Upper lobe of left lung (tissue), 6 donors: ENCODE measurements around the gene VTCN1. TPM values are rescaled to one million over a fixed set of nuclear protein-coding genes. Genes with fewer than 3 reads are reported as not detected.
A peak's percentile ranks its signal among the peaks of the same experiment; 100 is the strongest.

Experiments used
- ATAC-seq, 2 donors: fragments of 200-7000 bp; cut with Tn5 transposase; one replicate each; pipeline ENCODE4 v1.9.1; 2022; ENCODE audit warnings: mild to moderate bottlenecking in 2 of 2, moderate library complexity in 2 of 2; ENCODE audit not compliant: low FRiP score in 2 of 2
- DNase-seq, 2 donors: peaks; one replicate each; pipeline ENCODE4 v3.0.0-alpha.2; 2019 to 2020
- H3K27ac ChIP-seq, 4 donors: fragments of 200-600 bp; sonication (generic); one replicate each; pipeline ENCODE4 v1.5.1; 2016 to 2019
- H3K27me3 ChIP-seq, 4 donors: fragments of 200-600 bp; sonication (generic); one replicate each; pipeline ENCODE4 v1.5.1; 2017 to 2019
- H3K36me3 ChIP-seq, 4 donors: fragments of 200-600 bp; sonication (generic); one replicate each; pipeline ENCODE4 v1.5.1; 2016 to 2019
- H3K4me1 ChIP-seq, 4 donors: fragments of 200-600 bp; sonication (generic); one replicate each; pipeline ENCODE4 v1.5.1; 2018 to 2019
- H3K4me3 ChIP-seq, 4 donors: fragments of 200-600 bp; sonication (generic); one replicate each; pipeline ENCODE4 v1.5.1; 2017 to 2019; ENCODE audit warnings: mild to moderate bottlenecking in 2 of 4, moderate library complexity in 1 of 4
- H3K9me3 ChIP-seq, 4 donors: fragments of 200-600 bp; sonication (generic); one replicate each; pipeline ENCODE4 v1.5.1; 2018 to 2019
- CTCF ChIP-seq, 6 experiments: fragments of 450-650 bp in 4 of 6; fragments of 200-600 bp in 2 of 6; sonication (generic) in 2 of 6; IDR thresholded peaks; one replicate each; pipeline ENCODE4 v1.5.1; 2016 to 2019; ENCODE audit warnings: antibody characterized with exemption in 6 of 6
- EP300 ChIP-seq, 4 donors: sonication (generic); formaldehyde crosslinking; IDR thresholded peaks; one replicate each; pipeline ENCODE4 v1.5.1; 2017; ENCODE audit warnings: antibody characterized with exemption in 4 of 4, control low read depth in 2 of 4
- POLR2A ChIP-seq, 4 donors: fragments of 450-650 bp; IDR thresholded peaks; one replicate each; pipeline ENCODE4 v1.5.1; 2016 to 2017; ENCODE audit warnings: antibody characterized with exemption in 4 of 4, mild to moderate bottlenecking in 2 of 4
- POLR2AphosphoS5 ChIP-seq, 2 donors: sonication (generic); formaldehyde crosslinking; IDR thresholded peaks; one replicate each; pipeline ENCODE4 v1.5.1; 2017; ENCODE audit warnings: antibody characterized with exemption in 2 of 2
- WGBS, 2 donors: methylation state at CpG; one replicate each; pipeline ENCODE4 v1.1.5; 2017 to 2018; 5-methylcytosine and 5-hydroxymethylcytosine counted together
- total RNA-seq, 6 donors: library from RNA; depleted of rRNA in 4 of 6; stranded (reverse); fragments of >200 nt in 4 of 6; gene quantifications; one replicate each; pipeline versions ENCODE4 v1.1.0 to v1.2.1, GENCODE V29; 2016 to 2021
- donor health status: DM: no; HTN: no; CAD: no; lungs with moderate emphysema.
- donor health status: DM: no; HTN: yes; CAD: no; lungs with severe emphysema.

VTCN1 gene
- total RNA-seq, 6 donors from 2014 or later = 0.44 to 1.7 (median 1.2) TPM; not detected in 3

GRCh38 chr1:117130526-117130925 lies 80.2 kb downstream of the VTCN1 start:
- Histone ChIP-seq H3K4me3 (no peak overlapping the region), H3K36me3 (no peaks in the 10 kb centered on the region), H3K27me3 (no peaks in the 10 kb centered on the region), H3K27ac (no peak overlapping the region), H3K9me3 (no peaks in the 10 kb centered on the region), H3K4me1 (peaks cover 0 to 17% (median 11%) of the 10 kb centered on the region in 4 donors)
- WGBS, 2 donors = 86 to 91% methylated on average over 4 of the region's 4 CpGs
- ATAC-seq (no peak), DNase-seq (no peak)
- TF ChIP-seq POLR2A (IDR thresholded peaks at IDR 0.05) = no peak
- TF ChIP-seq EP300 (IDR thresholded peaks at IDR 0.05) = no peak
- no peak for TF ChIP-seq CTCF (IDR thresholded peaks at IDR 0.05)
- TF ChIP-seq POLR2AphosphoS5 (IDR thresholded peaks at IDR 0.05) = no peak

GRCh38 chr1:117128323-117129079 lies 82.2 kb downstream of the VTCN1 start:
- no peak overlapping the region for H3K4me3 ChIP-seq
- no peaks in the 10 kb centered on the region for H3K27me3 ChIP-seq
- no peaks in the 10 kb centered on the region for H3K9me3 ChIP-seq
- H3K4me1 ChIP-seq = peaks cover 0 to 17% (median 11%) of the 10 kb centered on the region in 4 donors
- peak in 1 of 2 donors; percentile 57 for ATAC-seq
- no peak for TF ChIP-seq EP300 (IDR thresholded peaks at IDR 0.05)
- peak in 4 of 6 experiments; percentile 14 to 43 (median 28) for TF ChIP-seq CTCF (IDR thresholded peaks at IDR 0.05)
- DNase-seq = no peak
- no peaks in the 10 kb centered on the region for H3K36me3 ChIP-seq
- WGBS, 2 donors = 23 to 25% methylated on average over 5 of the region's 5 CpGs
- no peak overlapping the region for H3K27ac ChIP-seq

GRCh38 chr1:117127795-117128194 lies 82.9 kb downstream of the VTCN1 start:
- no peak overlapping the region for H3K4me3 ChIP-seq
- peak; percentile 68 to 88 for ATAC-seq
- TF ChIP-seq EP300 (IDR thresholded peaks at IDR 0.05) (peak in 1 of 4 donors; percentile 73), POLR2AphosphoS5 (IDR thresholded peaks at IDR 0.05) (peak in 1 of 2 donors; percentile 17), POLR2A (IDR thresholded peaks at IDR 0.05) (no peak)
- H3K4me1 ChIP-seq = peaks cover 0 to 17% (median 11%) of the 10 kb centered on the region in 4 donors
- no peaks in the 10 kb centered on the region for H3K9me3 ChIP-seq
- peak in 1 of 2 donors; percentile 63 for DNase-seq
- no peak overlapping the region for H3K27ac ChIP-seq
- no peaks in the 10 kb centered on the region for H3K27me3 ChIP-seq
- H3K36me3 ChIP-seq = no peaks in the 10 kb centered on the region

GRCh38 chr1:117124661-117125060 lies 86.1 kb downstream of the VTCN1 start:
- peaks cover 6 to 28% (median 20%) of the 10 kb centered on the region in 4 donors for H3K4me1 ChIP-seq
- no peaks in the 10 kb centered on the region for H3K9me3 ChIP-seq
- no peak for TF ChIP-seq CTCF (IDR thresholded peaks at IDR 0.05)
- TF ChIP-seq POLR2A (IDR thresholded peaks at IDR 0.05) = no peak
- TF ChIP-seq EP300 (IDR thresholded peaks at IDR 0.05) = no peak
- TF ChIP-seq POLR2AphosphoS5 (IDR thresholded peaks at IDR 0.05) = no peak
- H3K27me3 ChIP-seq = no peaks in the 10 kb centered on the region
- WGBS, 2 donors = 38 to 93% methylated on average over 1 of the region's 1 CpG
- H3K4me3 ChIP-seq = no peak overlapping the region
- H3K27ac ChIP-seq = no peak overlapping the region
- ATAC-seq (no peak), DNase-seq (no peak)
- no peaks in the 10 kb centered on the region for H3K36me3 ChIP-seq

GRCh38 chr1:117123274-117123673 lies 87.5 kb downstream of the VTCN1 start:
- Histone ChIP-seq H3K4me3 (no peak overlapping the region), H3K9me3 (no peaks in the 10 kb centered on the region), H3K27me3 (no peaks in the 10 kb centered on the region), H3K27ac (no peak overlapping the region), H3K36me3 (no peaks in the 10 kb centered on the region), H3K4me1 (peaks cover 6 to 22% (median 15%) of the 10 kb centered on the region in 4 donors)
- TF ChIP-seq EP300 (IDR thresholded peaks at IDR 0.05) (no peak), CTCF (IDR thresholded peaks at IDR 0.05) (no peak), POLR2AphosphoS5 (IDR thresholded peaks at IDR 0.05) (no peak)
- DNase-seq (no peak), ATAC-seq (no peak)
- WGBS, 2 donors = 91 to 93% methylated on average over 2 of the region's 2 CpGs
